ENCODE data around the gene HIP1R. TPM values are rescaled to one million over a fixed set of nuclear protein-coding genes. Genes with fewer than 3 reads are reported as not detected.

The HIP1R gene
- total and polyA plus RNA-seq, 2 of the 13 experiments (the other 11 are each of a cell fraction or from before 2014, with no cell fraction given) = 18.4 to 25.5 TPM

GRCh38 chr12:122865268-122866231, 30.3 kb downstream of the HIP1R start (continued):
- no peak for TF ChIP-seq MAFK (conservative IDR thresholded peaks at IDR 0.05 in 1 of 2, IDR thresholded peaks at IDR 0.05 in 1 of 2; ENCODE audit: low read length in 2 of 2)
- TF ChIP-seq ZNF777 (CRISPR knock-in tag; IDR thresholded peaks at IDR 0.05) = no peak
- 0 out of 2 replicates have a peak, but pooled peaks have one; percentile 4 for TF ChIP-seq ZNF512B (CRISPR knock-in tag; IDR thresholded peaks at IDR 0.05; ENCODE audit: borderline replicate concordance)
- TF ChIP-seq ATF4 (CRISPR knock-in tag; IDR thresholded peaks at IDR 0.05) = no peak
- TF ChIP-seq NRL (CRISPR knock-in tag; IDR thresholded peaks at IDR 0.05; ENCODE audit: borderline replicate concordance) = no peak
- no peak for TF ChIP-seq SP140L (CRISPR knock-in tag; IDR thresholded peaks at IDR 0.05; ENCODE audit: borderline replicate concordance)
- TF ChIP-seq CEBPB (IDR thresholded peaks at IDR 0.05; ENCODE audit: borderline replicate concordance, low read depth, low read length) = no peak
- TF ChIP-seq ZBTB37 (CRISPR knock-in tag; IDR thresholded peaks at IDR 0.05) = no peak
- no peak for TF ChIP-seq ZBTB26 (CRISPR knock-in tag; IDR thresholded peaks at IDR 0.05; ENCODE audit: borderline replicate concordance)
- TF ChIP-seq ZNF768 (CRISPR knock-in tag; IDR thresholded peaks at IDR 0.05) = no peak
- TF ChIP-seq ZNF274 (CRISPR knock-in tag; IDR thresholded peaks at IDR 0.05) = no peak
- no peak for TF ChIP-seq EEA1 (CRISPR knock-in tag; IDR thresholded peaks at IDR 0.05; ENCODE audit: borderline replicate concordance)
- TF ChIP-seq TAF15 (IDR thresholded peaks at IDR 0.05; ENCODE audit: low read depth, low read length, poor library complexity, severe bottlenecking) = peak; percentile 63
- TF ChIP-seq SCMH1 (CRISPR knock-in tag; IDR thresholded peaks at IDR 0.05; ENCODE audit: borderline replicate concordance) = no peak
- TF ChIP-seq ZNF430 (CRISPR knock-in tag; IDR thresholded peaks at IDR 0.05) = no peak
- TF ChIP-seq ZNF446 (CRISPR knock-in tag; IDR thresholded peaks at IDR 0.05) = no peak
- no peak for TF ChIP-seq NR1H2 (CRISPR knock-in tag; IDR thresholded peaks at IDR 0.05; ENCODE audit: borderline replicate concordance, low read depth)
- TF ChIP-seq KDM2A (CRISPR knock-in tag; IDR thresholded peaks at IDR 0.05; ENCODE audit: borderline replicate concordance, low read depth) = no peak; the same call in 1 of the 2 replicates
- no peak for TF ChIP-seq ZNF234 (CRISPR knock-in tag; conservative IDR thresholded peaks at IDR 0.05)
- no peak for TF ChIP-seq KMT2B (CRISPR knock-in tag; IDR thresholded peaks at IDR 0.05)
- TF ChIP-seq HCFC1 (IDR thresholded peaks at IDR 0.05; ENCODE audit: low read depth, low read length) = no peak
- TF ChIP-seq TSC22D2 (CRISPR knock-in tag; IDR thresholded peaks at IDR 0.05; ENCODE audit: borderline replicate concordance) = no peak
- no peak for TF ChIP-seq ZNF335 (CRISPR knock-in tag; IDR thresholded peaks at IDR 0.05)

All from HepG2 (cell line).